ENCODE measurements around the gene SAMD13.

The SAMD13 gene

DNA sequence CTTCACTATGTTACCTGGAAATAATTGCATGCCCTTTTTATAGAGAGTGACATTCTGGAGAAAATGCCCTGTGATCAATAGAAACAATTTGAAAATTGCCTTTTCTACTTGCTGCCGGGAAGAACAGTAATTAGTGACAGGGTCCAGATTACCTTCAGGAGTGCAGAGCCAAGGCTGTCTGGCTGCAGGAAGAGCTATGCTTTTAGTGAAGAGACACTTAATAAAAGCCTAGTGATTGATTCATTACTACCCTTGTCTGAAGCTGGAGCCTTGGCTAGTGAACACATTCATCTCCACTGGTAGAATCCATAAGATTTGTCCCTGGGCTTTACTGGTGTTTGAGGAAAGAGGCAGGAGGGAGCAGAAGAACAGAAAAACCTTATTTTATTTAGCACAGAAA is 83.8 kb downstream of the SAMD13 start:
- H3K27me3 ChIP-seq (ENCODE audit: insufficient read depth, low read depth), result no peaks in the 10 kb centered on the region
- H3K36me3 ChIP-seq (ENCODE audit: insufficient read depth), result no peaks in the 10 kb centered on the region
- TF ChIP-seq, protein P1, sequence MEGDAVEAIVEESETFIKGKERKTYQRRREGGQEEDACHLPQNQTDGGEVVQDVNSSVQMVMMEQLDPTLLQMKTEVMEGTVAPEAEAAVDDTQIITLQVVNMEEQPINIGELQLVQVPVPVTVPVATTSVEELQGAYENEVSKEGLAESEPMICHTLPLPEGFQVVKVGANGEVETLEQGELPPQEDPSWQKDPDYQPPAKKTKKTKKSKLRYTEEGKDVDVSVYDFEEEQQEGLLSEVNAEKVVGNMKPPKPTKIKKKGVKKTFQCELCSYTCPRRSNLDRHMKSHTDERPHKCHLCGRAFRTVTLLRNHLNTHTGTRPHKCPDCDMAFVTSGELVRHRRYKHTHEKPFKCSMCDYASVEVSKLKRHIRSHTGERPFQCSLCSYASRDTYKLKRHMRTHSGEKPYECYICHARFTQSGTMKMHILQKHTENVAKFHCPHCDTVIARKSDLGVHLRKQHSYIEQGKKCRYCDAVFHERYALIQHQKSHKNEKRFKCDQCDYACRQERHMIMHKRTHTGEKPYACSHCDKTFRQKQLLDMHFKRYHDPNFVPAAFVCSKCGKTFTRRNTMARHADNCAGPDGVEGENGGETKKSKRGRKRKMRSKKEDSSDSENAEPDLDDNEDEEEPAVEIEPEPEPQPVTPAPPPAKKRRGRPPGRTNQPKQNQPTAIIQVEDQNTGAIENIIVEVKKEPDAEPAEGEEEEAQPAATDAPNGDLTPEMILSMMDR (conservative IDR thresholded peaks at IDR 0.05; ENCODE audit: low read depth, low read length), result no peak
- no peak overlapping the region for H2AFZ ChIP-seq (ENCODE audit: low read depth)
- H3K79me2 ChIP-seq (ENCODE audit: insufficient read depth, low read depth), result no peaks in the 10 kb centered on the region
- H3K4me1 ChIP-seq (ENCODE audit: low read depth, poor library complexity, severe bottlenecking), result no peaks in the 10 kb centered on the region
- H3K9ac ChIP-seq, result no peak overlapping the region
- H3K4me3 ChIP-seq (IDR thresholded peaks at IDR 0.05; ENCODE audit: insufficient read depth, low read depth, low read length), result no peak overlapping the region
- no peak overlapping the region for H3K27ac ChIP-seq
- no peak overlapping the region for H3K4me2 ChIP-seq
- no peaks in the 10 kb centered on the region for H4K20me1 ChIP-seq (ENCODE audit: insufficient read depth)

DNA sequence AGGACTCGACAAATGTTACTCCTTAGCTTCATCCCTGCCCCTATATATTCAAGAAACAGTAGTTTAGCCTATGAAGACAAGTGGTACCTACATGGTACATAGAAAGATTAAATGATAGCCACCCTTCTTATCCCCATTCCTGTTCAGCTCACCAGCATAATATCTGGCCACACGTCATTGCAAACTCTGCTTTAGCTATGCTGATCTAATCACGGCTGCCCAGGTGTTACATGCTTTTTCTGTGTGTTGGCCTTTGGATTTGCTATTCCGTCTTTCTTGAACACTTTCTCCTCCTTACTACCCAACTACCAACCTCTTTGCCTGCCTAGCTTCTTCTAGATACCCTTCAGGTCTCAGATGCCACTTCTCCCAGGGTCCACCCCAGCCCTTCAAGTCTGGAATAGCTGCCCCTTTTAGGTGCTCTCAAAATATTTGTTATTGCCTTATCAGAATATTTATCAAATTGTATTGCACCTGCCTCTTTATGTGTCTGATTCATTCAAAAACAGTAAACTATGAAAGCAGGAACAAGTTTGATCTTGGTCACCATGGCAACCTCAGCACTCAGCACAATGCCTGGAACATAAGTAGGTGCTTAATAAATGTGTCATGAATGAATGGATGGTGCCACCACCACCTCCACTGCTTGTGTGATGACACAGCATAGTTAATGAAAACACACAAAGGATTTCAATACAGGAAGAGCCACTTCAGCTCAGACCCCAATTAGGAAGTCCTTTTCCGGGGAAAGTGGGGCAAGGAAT is 85.4 kb downstream of the SAMD13 start:
- TF ChIP-seq, protein P1 (conservative IDR thresholded peaks at IDR 0.05; ENCODE audit: low read depth, low read length), result no peak
- no peak overlapping the region for H3K27ac ChIP-seq
- H2AFZ ChIP-seq (ENCODE audit: low read depth), result no peak overlapping the region
- no peaks in the 10 kb centered on the region for H3K79me2 ChIP-seq (ENCODE audit: insufficient read depth, low read depth)
- H3K27me3 ChIP-seq (ENCODE audit: insufficient read depth, low read depth), result no peaks in the 10 kb centered on the region
- no peaks in the 10 kb centered on the region for H3K4me1 ChIP-seq (ENCODE audit: low read depth, poor library complexity, severe bottlenecking)
- no peak overlapping the region for H3K4me3 ChIP-seq (IDR thresholded peaks at IDR 0.05; ENCODE audit: insufficient read depth, low read depth, low read length)
- H3K4me2 ChIP-seq, result no peak overlapping the region
- no peaks in the 10 kb centered on the region for H4K20me1 ChIP-seq (ENCODE audit: insufficient read depth)
- no peaks in the 10 kb centered on the region for H3K36me3 ChIP-seq (ENCODE audit: insufficient read depth)
- H3K9ac ChIP-seq, result no peak overlapping the region

DNA sequence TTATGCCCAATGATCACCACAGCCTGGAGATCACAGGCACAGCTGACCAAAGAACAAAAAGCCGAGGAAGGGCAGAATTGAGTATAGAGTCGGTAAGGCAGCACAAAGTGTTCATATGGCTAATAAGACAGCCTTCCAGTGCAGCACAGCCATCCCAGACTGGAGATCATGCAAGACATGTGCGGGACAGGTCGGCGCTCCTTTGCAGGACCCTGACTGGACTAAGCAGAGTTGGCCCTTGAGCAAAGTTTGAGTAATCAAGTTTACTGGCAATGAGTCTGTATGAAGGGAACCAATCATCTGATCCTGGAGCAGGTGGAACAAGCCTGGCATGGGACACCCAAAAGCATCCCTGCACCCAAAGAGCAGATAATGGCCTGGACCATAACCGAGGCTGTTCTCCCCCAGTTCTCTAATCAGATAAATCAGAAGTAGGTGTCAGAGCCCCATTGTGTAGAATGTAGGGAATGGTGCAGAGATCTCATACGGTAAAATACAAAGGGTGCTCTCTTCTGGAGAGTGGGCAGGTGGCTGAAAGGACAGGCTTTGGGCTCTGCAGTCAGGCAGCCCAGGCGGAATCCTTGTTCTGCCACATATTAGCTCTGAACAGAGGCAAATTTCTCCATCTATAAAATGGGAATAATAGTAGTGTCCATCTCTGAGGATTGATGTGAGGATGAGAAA is 86.1 kb downstream of the SAMD13 start:
- H3K79me2 ChIP-seq (ENCODE audit: insufficient read depth, low read depth), result no peaks in the 10 kb centered on the region
- H3K9ac ChIP-seq, result no peak overlapping the region
- no peaks in the 10 kb centered on the region for H3K27me3 ChIP-seq (ENCODE audit: insufficient read depth, low read depth)
- H4K20me1 ChIP-seq (ENCODE audit: insufficient read depth), result no peaks in the 10 kb centered on the region
- TF ChIP-seq, protein P1 (conservative IDR thresholded peaks at IDR 0.05; ENCODE audit: low read depth, low read length), result no peak
- H3K27ac ChIP-seq, result no peak overlapping the region
- H3K36me3 ChIP-seq (ENCODE audit: insufficient read depth), result no peaks in the 10 kb centered on the region
- H2AFZ ChIP-seq (ENCODE audit: low read depth), result no peak overlapping the region
- no peak overlapping the region for H3K4me2 ChIP-seq
- H3K4me3 ChIP-seq (IDR thresholded peaks at IDR 0.05; ENCODE audit: insufficient read depth, low read depth, low read length), result no peak overlapping the region
- H3K4me1 ChIP-seq (ENCODE audit: low read depth, poor library complexity, severe bottlenecking), result no peaks in the 10 kb centered on the region

DNA sequence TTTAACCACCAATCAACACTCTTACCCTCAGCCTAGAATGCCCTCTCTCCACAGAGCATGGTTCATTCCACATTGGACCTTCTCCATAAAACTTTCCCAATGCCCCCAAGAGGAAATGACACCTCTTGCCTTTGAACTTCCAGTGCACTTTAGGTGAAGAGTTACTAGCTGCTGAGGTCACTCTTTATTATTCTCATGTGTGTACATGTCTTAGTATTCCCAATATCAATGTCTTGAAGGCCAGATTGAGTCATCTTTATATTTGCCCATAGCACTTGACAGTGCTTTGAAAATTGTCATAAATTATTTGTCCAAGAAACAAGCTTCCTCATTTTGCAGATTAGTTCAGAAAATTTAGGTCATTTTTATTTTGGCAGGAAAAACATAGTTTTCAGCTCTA is 88.7 kb downstream of the SAMD13 start:
- Histone ChIP-seq H4K20me1 (ENCODE audit: insufficient read depth) (no peaks in the 10 kb centered on the region), H2AFZ (ENCODE audit: low read depth) (no peak overlapping the region), H3K79me2 (ENCODE audit: insufficient read depth, low read depth) (no peaks in the 10 kb centered on the region), H3K4me1 (ENCODE audit: low read depth, poor library complexity, severe bottlenecking) (no peaks in the 10 kb centered on the region), H3K4me3 (IDR thresholded peaks at IDR 0.05; ENCODE audit: insufficient read depth, low read depth, low read length) (no peak overlapping the region), H3K36me3 (ENCODE audit: insufficient read depth) (no peaks in the 10 kb centered on the region), H3K27ac (no peak overlapping the region), H3K9ac (no peak overlapping the region), H3K4me2 (no peak overlapping the region), H3K27me3 (ENCODE audit: insufficient read depth, low read depth) (no peaks in the 10 kb centered on the region)
- TF ChIP-seq, protein P1 (conservative IDR thresholded peaks at IDR 0.05; ENCODE audit: low read depth, low read length), result no peak
